ENCODE results near the gene ELMO1.
"Not testable (repeated sequence)": the region's sequence is repeated elsewhere in the genome, so short reads cannot be mapped to it uniquely, and the experiment has no call there.

The ELMO1 gene

DNA sequence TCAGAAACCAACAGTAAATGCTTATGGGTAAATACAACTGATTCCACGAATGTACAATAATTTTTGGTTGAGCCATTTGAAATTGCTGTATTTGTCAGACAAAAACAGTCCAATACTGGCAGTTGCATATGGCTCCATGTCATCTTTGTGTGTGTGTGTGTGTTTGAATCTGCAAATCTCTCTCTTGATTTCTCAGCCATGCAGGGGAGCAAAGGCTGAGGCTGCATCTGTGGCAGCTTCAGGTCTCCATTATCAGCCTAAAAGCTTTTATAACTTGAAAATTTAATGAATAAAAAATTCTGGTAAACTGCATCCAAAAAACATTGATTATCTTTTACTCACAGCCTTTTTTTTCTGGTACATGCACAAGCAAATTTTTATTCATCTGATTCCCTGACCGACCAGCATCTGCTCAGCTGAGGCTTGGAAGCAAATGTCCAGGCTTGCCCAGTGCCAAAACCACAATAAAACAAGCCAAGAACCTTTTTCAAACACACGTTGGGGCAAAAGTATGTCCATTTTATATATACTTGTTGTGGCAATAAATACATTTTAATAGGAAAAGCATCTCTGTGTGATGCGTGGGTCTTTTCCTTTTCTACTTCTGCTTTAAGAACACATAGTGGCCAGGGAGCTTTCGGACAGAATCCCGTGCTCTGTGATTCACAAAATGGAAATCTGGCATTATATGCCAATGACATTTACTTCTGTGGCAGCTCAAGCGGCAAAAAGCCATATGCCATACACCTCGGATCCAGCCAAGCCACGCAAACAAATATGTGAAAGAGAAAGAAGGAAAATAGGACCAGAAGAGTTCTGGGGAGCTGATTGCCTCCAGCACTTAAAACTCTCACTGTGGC lies 448.8 kb downstream of the ELMO1 start:
- no peak for DNase-seq

GRCh38 chr7:36995776-36996175 lies 452.9 kb downstream of the ELMO1 start:
- no peak for DNase-seq

GRCh38 chr7:36994456-36995112 lies 454.1 kb downstream of the ELMO1 start:
- no peak for DNase-seq

- peak; percentile 81 to 83 for DNase-seq
Observed at GRCh38 chr7:36986948-36987724, 461.5 kb downstream of the ELMO1 start.

DNA sequence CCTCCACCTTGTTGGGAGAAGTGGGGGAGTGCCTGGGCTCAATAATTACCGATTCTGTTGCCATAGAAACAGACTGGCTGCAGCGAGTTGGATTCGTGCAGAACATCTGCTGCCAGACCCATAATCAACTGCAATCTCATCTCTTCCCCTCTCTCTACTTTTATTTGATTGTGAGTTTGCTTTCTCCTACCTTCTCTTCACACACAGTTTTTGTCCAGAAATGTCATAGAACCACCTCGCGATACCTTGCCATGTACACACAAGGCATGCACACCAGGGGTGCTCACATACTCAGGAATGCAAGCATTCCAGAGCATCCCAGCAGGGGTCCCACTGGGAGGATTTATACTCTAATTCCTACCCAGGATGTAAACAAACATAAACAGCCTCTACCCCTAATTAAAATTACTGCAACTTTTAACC lies 462.1 kb downstream of the ELMO1 start:
- DNase-seq: no peak

- no peak for DNase-seq
Observed at GRCh38 chr7:36985866-36986400, 462.7 kb downstream of the ELMO1 start.

GRCh38 chr7:36985316-36985715 lies 463.3 kb downstream of the ELMO1 start:
- no peak for DNase-seq

DNA sequence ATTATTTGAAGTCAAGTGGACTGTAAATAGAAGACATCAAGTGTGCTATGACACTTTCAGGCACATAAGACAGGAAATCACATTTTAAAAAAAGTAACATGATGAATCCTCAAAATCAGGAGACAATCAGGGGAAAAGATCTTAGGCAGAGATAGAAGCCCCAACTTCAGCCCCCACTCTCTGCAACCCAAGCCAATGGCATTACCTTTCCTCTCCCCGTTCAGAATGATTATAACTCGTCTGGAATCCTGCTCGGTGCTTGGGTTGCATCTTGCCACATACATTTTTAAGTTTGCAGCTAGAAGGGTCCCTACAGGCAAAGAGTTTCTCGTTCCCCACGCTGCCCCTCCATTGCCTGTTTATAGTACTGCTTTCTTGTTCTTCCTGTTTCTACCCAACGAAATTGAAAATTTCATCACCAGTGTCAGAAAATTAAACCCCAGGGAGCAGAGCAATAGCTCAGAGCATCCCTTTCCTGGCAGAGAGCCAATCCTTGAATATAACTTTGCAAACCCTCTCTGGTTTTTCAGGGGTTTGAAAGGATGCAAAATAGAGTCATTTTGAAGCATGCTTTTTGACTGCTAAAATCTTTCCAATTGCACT lies 463.9 kb downstream of the ELMO1 start:
- no peak for DNase-seq

DNA sequence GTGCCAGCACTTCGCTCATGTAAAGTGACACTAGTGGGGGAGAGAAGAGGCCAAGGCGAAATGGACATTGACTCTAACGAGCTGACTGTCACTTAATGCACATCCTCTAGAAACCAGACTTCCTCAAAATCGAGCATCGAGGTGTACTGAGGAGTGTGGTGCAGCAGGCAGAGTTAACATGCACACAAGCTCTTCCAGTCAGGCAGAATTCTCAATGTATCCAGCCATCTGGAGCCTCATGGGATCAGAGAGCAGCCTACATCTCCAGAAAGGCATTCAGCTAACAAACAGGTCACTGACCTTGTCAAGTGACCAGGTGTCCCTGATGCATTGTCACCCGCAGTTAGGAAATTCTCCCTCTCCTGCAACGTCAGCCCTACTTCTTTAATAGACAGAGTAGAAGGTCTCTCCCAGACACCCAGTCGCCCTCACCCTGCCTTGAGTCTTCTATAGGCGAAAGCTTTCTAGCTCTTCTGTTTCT lies 464.6 kb downstream of the ELMO1 start:
- no peak for DNase-seq

DNA sequence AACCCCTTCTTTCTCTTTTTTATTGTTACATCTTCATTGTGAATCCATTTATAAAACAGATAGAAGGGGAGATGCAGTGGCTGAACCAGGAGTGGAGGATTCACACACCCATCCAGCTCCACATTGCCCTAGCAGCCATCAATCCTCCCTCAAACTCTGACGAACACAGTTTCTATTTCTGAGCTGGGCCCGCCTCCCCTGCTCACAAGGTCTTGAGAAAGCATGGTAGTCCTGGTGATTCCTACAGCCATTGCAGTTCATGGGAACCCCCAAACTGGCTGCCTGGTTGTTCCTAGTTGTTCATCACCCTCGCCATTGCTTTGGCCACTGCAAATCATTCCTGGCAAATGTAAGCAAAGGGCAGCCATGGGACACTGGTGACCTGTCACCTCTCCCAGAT lies 465.9 kb downstream of the ELMO1 start:
- DNase-seq: no peak

DNA sequence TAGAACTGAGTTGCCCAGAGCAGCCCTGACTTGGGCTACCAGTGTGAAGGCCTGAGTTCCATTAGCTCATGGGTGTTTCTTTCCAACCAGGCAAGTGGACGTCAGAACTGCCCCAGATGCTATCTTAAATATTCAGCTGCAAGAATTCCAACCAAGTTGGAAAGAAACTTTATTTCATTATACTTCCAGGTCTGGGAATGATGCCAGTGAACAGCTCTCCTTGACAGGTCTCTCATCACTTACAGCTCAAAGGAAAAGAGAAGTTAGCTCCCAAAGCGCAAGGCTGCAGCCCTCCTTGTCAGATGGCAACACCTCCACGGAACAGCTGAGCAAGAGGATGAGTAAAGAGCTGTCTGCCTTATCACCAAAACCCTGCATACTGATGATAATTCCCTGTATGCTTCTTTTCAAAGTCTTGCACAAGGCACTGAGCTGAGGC lies 468.8 kb downstream of the ELMO1 start:
- no peak for DNase-seq

DNA sequence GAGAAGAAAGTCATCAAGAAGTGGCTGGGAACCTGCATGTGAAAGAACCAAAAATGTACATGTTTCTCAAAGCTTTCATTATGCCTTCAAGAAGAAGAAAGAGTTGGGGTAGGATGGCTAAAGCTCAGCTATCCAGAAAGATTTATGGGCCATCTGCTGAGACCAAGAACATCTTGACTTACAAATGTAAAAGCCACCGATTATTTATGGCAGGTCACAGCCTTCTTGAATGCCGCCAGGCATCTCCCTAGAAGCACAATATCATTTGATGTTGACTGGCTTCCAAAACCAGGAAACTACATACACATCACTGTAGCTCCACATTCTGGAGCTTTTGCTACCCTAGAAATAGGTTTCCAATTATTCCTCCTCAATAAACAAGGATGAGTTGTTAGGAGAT lies 470.2 kb downstream of the ELMO1 start:
- DNase-seq: no peak

DNA sequence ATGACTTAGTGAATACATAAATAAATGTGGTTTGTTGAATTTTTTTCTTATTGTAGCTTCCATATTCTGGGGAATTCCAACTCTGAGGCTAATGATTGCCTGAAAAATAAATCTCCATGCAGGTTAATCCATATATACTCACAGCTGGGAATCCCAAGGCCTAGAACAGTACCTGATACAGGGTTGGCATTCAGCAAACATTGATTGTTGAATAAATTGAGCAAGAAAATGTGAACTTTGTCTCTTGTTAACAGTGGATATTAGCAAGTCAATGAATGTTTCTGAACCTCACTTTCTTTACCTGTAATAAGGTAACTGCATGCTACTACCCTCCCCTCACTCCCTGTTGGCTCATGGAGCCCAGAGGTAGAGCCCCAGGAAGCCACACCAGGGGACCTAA lies 470.8 kb downstream of the ELMO1 start:
- no peak for DNase-seq

- not testable (repeated sequence) for DNase-seq
Observed at GRCh38 chr7:36973534-36973933, 475.1 kb downstream of the ELMO1 start.

DNA sequence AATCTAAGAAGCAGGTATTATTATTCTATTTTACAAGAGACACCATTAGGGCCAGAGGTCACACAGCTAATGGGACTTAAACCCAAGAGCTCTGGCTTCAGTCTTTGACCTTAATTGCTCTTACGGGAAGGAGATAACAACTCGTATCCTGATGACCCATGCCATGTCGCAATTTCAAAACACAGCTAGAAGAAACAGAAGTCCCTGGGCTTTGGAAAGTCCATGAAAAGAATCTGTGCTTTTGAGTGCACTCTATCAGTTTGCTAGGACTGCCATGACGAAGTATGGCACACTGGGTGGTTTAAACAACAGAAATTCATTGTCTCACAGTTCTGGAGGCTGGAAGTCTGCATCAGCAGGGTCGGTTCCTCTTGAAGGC lies 476.5 kb downstream of the ELMO1 start:
- no peak for DNase-seq

DNA sequence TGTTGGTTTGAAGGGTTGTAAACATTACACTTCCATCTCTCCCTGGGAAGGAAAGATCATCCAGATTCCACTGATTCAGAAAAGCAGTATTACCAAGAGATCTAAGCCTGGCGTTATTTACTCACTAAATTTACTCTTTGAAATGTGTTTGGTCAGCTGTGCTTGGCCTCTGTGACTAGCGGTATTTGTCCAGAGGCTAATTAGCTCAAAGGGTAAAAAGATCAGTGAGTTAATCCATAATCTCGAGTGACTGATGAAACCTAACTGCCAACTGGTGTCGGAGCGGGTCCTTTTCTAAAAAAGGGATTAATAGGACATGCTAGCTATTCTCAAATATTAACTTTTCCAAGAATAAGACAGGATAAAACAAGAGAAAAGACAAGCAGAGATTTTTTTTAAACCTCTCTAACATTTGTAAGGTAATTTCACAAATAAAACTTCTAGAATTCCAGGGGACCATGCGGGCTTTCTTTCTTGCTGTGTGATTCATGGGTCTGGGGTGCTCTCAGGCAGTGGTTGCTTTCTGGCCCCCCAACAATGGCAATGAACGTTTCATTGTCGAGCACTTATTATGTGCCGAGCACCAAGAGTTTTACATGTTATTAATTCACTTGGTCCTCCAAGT lies 477.0 kb downstream of the ELMO1 start:
- DNase-seq: no peak

GRCh38 chr7:36970551-36971514 lies 477.8 kb downstream of the ELMO1 start:
- no peak for DNase-seq

GRCh38 chr7:36969376-36969775 lies 479.3 kb downstream of the ELMO1 start:
- no peak for DNase-seq

GRCh38 chr7:36967387-36967786 lies 481.3 kb downstream of the ELMO1 start:
- DNase-seq: no peak

- no peak for DNase-seq
Observed at GRCh38 chr7:36966636-36967035, 482.0 kb downstream of the ELMO1 start.

DNA sequence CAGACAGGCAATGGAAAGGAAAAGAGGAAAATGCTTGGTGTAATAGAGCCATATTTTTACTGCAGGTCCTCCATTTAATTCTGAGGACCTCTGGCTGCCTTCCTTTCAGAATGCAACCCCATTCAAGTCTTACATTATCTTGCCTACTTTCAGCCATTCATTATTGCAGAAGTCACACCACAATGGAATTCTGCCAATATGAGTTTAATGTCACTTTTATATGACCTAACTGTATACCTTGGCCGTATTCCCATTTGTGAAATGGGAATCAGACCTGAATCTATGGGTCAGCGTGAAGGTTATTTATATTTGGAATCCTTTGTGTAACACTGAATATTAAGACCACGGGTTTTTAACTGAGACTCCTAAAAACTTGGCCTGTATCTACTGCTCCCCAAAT lies 482.6 kb downstream of the ELMO1 start:
- no peak for DNase-seq
